ENCODE data around the gene PFKFB2. TPM values are rescaled to one million over a fixed set of nuclear protein-coding genes. Genes with fewer than 3 reads are reported as not detected.

The PFKFB2 gene
- total and polyA plus RNA-seq, 2 of the 8 experiments (the other 6 are each of a cell fraction or from before 2014, with no cell fraction given): 6.7 to 19.1 TPM

GRCh38 chr1:207021876-207022596, 31.0 kb upstream of the PFKFB2 start:
- H2BK5ac ChIP-seq (ENCODE audit: low read depth, low read length): no peak overlapping the region
- no peaks in the 10 kb centered on the region for H3K23me2 ChIP-seq (ENCODE audit: low read depth, low read length)
- H3K4me2 ChIP-seq (ENCODE audit: insufficient read depth in 1 of 2, low read depth in 2 of 2, low read length in 2 of 2): no peak overlapping the region
- no peak overlapping the region; the same call in 1 of the 2 replicates for H4K8ac ChIP-seq (ENCODE audit: extremely low read depth, insufficient read depth, low read length)
- H3K18ac ChIP-seq (ENCODE audit: extremely low read depth, low read length): no peak overlapping the region
- H2AK5ac ChIP-seq (ENCODE audit: low read depth, low read length): no peak overlapping the region
- no peak overlapping the region for H3K56ac ChIP-seq (replicated peaks; ENCODE audit: insufficient read length, low read depth, low read length)
- no peaks in the 10 kb centered on the region for H3K9me3 ChIP-seq (ENCODE audit: insufficient read depth in 2 of 2, low read depth in 1 of 2, low read length in 1 of 2)
- no peak overlapping the region for H3K4ac ChIP-seq (replicated peaks; ENCODE audit: insufficient read length, low read depth, low read length)
- no peak overlapping the region for H3K27ac ChIP-seq (ENCODE audit: low read depth, low read length)
- H2BK120ac ChIP-seq (replicated peaks; ENCODE audit: low read depth, low read length): no peak overlapping the region
- H3K4me3 ChIP-seq (ENCODE audit: extremely low read depth in 1 of 4, insufficient read depth in 2 of 4, low read depth in 3 of 4, low read length in 4 of 4): no peak overlapping the region
- TF ChIP-seq JUND (IDR thresholded peaks at IDR 0.05; ENCODE audit: low read length) (no peak), SP2 (IDR thresholded peaks at IDR 0.05; ENCODE audit: low read length) (no peak), NRF1 (IDR thresholded peaks at IDR 0.05; ENCODE audit: low read depth, low read length) (no peak), RXRA (IDR thresholded peaks at IDR 0.05; ENCODE audit: insufficient read depth, low read depth, low read length) (no peak), HDAC2 (IDR thresholded peaks at IDR 0.05; ENCODE audit: borderline replicate concordance in 1 of 2, low read depth in 2 of 2, low read length in 2 of 2) (no peak), KDM5A (IDR thresholded peaks at IDR 0.05; ENCODE audit: low read length) (no peak), KDM1A (IDR thresholded peaks at IDR 0.05; ENCODE audit: borderline replicate concordance, low read length) (no peak), POLR2AphosphoS5 (IDR thresholded peaks at IDR 0.05; ENCODE audit: low read depth, low read length) (no peak), CBX8 (IDR thresholded peaks at IDR 0.05; ENCODE audit: borderline replicate concordance, low read depth, low read length) (no peak), POLR2A (IDR thresholded peaks at IDR 0.05; ENCODE audit: control extremely low read depth in 1 of 2, low read depth in 2 of 2, low read length in 2 of 2) (no peak), ATF3 (IDR thresholded peaks at IDR 0.05; ENCODE audit: insufficient read depth, low read depth, low read length) (no peak), SUZ12 (IDR thresholded peaks at IDR 0.05; ENCODE audit: low read length) (no peak)
- FAIRE-seq (no peak), DNase-seq (ENCODE audit: low read depth in 1 of 2, low spot score in 2 of 2) (no peak)
- H2BK15ac ChIP-seq (ENCODE audit: low read length): no peak overlapping the region
- peaks cover 3 to 11% (median 5%) of the 10 kb centered on the region in 4 experiments; a peak in 6 of 7 replicates for H3K4me1 ChIP-seq (replicated peaks in 1 of 4; ENCODE audit: control insufficient read depth in 3 of 4, insufficient read depth in 4 of 4, low read length in 3 of 4)
- no peak overlapping the region for H2BK12ac ChIP-seq (ENCODE audit: low read depth, low read length)
- H3K79me1 ChIP-seq (ENCODE audit: low read depth, low read length): no peaks in the 10 kb centered on the region
- H3K27me3 ChIP-seq (replicated peaks in 1 of 4; ENCODE audit: control insufficient read depth in 3 of 4, extremely low read depth in 1 of 4, insufficient read depth in 3 of 4, low read length in 3 of 4): no peaks in the 10 kb centered on the region
- no peaks in the 10 kb centered on the region for H3K79me2 ChIP-seq (ENCODE audit: control insufficient read depth in 1 of 2, insufficient read depth in 2 of 2, low read length in 2 of 2)
- CTCF ChIA-PET (ENCODE audit: partially characterized antibody): interaction anchor here (0.8 to 10.5 kb wide), 7 partner anchors 12 to 295 kb away, joined by 3 to 122 read pairs (median 3); partner anchors contain the start of gene YOD1
- H4K91ac ChIP-seq (replicated peaks; ENCODE audit: insufficient read length, low read length): no peak overlapping the region
- WGBS, 2 experiments (ENCODE audit: extremely low coverage in 1 of 2, insufficient coverage in 1 of 2, insufficient read length in 1 of 2, insufficient replicate concordance in 2 of 2, low coverage in 1 of 2, low lambda C conversion rate in 2 of 2, missing lambda C conversion rate in 1 of 2): 92% methylated on average over 15 of the region's 15 CpGs; no CpG with 5 or more reads in 1 of the 2 experiments
- no peak overlapping the region for H3K9ac ChIP-seq (replicated peaks in 1 of 4; ENCODE audit: extremely low read depth in 1 of 4, low read depth in 3 of 4, low read length in 3 of 4)
- no peak overlapping the region for H2AFZ ChIP-seq (ENCODE audit: low read length)
- H3K36me3 ChIP-seq (ENCODE audit: control insufficient read depth in 2 of 4, insufficient read depth in 4 of 4, low read length in 3 of 4): peaks cover 0 to 2% (median 0%) of the 10 kb centered on the region in 4 experiments; a peak in 2 of 8 replicates
- H3K14ac ChIP-seq (ENCODE audit: insufficient read length): no peak overlapping the region
- no peak overlapping the region for H4K5ac ChIP-seq (ENCODE audit: insufficient read length, low read depth, low read length)
- H2BK20ac ChIP-seq (ENCODE audit: low read length): no peak overlapping the region
- POLR2A ChIA-PET (ENCODE audit: partially characterized antibody): interaction anchor here (1.1 kb wide), 1 partner anchor 8 kb away, joined by 3 read pairs; no protein-coding TSS in a partner anchor
- H4K20me1 ChIP-seq (replicated peaks in 1 of 2; ENCODE audit: control insufficient read depth in 1 of 2, insufficient read depth in 2 of 2, low read length in 2 of 2): no peaks in the 10 kb centered on the region
- no peak overlapping the region for H3K23ac ChIP-seq (ENCODE audit: insufficient read length)

Data from H1 (cell line).